GM10266 (cell line): Measurements from ENCODE around the gene FBN1.

Source experiments
- DNase-seq: peaks from one replicate; pipeline ENCODE4 v3.0.0; 2012; ENCODE audit errors: extremely low spot score
- CTCF ChIP-seq: IDR thresholded peaks from 2 replicates; pipeline ENCODE4 v1.5.1; 2012; ENCODE audit warnings: mild to moderate bottlenecking, low read depth; ENCODE audit not compliant: control insufficient read depth, insufficient read depth; ENCODE audit errors: missing control alignments

FBN1 gene

DNA sequence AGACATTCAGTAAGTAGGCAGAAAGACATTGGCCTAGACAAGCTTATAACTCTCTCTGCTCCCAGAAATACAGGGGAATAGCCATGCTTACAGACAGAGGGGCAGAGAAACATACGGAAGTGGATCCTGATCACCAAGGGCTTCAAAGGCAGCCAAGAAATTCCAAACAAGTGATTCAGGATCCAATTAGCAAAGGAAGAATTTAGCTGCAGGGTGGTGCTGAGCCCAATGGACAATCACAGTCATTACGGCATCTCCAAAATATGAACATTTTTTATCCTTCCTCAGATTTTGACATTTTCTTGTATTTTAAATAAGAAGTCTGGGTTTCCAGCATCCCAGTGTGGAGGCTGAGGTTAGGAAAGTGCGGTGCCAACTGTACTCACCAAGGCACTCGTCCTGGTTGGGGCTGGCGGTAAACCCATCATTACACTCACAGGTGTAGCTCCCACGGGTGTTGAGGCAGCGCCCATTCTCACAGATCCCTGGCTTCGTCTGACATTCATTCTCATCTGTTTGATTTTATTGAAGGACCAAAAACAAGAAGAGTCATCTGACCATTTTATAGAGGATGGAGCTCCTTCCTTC is 217.5 kb downstream of the FBN1 start:
- TF ChIP-seq CTCF, result no peak
- DNase-seq, result no peak

GRCh38 chr15:48427479-48427878 is 218.0 kb downstream of the FBN1 start:
- DNase-seq, result no peak

DNA sequence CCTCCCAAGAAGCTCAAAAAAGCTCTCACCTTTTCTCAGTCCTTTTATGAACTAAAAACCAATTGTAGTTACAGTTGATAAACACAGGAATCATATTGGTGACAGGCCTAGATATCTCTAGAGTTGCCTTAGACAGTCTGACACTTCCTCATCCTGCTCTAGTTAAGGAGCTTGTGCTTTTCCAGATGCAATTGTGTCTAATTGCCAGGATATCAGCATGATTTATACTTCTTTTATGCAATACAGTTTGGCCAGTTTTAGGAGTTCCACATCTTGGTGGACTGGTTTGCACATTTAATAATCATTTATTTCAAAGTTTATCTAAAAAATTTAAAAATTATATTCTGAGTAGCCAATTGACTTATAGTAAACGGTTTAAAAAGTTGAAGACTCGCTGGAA is 218.6 kb downstream of the FBN1 start:
- DNase-seq, result no peak

More at GRCh38 chr15:48427479-48427878, 218.0 kb downstream of the FBN1 start:
- no peak for TF ChIP-seq CTCF

DNA sequence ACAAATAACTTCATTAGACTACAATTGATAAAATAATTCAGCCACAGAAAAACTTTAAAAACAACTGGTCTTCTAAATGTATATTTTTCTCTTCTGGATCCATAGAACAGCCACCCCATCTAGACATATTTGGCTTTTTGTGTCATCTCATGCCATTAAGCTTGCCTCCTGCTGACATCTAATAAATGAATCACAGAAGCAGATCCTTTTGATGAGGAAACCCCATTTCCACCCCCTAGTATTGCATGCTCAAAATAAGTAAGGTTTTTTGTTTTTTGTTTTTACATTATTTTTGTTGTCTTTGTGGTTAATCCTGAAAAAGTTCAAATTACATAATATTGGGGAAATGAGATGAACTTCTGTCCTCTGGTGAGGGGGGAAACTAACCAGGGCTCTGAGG is 219.5 kb downstream of the FBN1 start:
- DNase-seq, result no peak
- no peak for TF ChIP-seq CTCF

More for the DNA sequence above, 218.6 kb downstream of the FBN1 start:
- no peak for TF ChIP-seq CTCF

GRCh38 chr15:48425051-48425450 is 220.5 kb downstream of the FBN1 start:
- no peak for TF ChIP-seq CTCF
- DNase-seq, result no peak

- DNase-seq, result no peak
- TF ChIP-seq CTCF, result no peak
These were observed 221.5 kb downstream of the FBN1 start for GRCh38 chr15:48423896-48424475.

DNA sequence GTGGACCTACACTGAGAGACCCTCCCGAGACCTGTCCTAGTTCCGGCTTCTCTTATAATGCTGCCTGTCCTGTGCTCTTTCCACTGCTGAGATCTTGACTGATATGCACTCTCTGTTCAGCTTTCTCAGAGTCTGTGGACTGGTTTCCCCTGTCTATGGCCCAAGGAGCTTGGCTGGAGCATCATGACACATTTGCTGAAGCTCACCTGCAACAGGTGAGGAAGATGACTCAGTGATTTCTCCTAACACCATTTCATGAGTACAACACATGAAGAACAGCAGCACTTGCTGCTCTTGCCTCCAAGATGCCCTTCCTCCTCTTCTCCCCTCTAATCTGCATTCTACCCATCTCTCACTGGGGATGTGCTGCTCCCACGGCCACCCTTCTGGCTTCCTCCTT is 222.2 kb downstream of the FBN1 start:
- no peak for TF ChIP-seq CTCF
- DNase-seq, result no peak
